Measurements from ENCODE around the gene LGALS1. TPM values are rescaled to one million over a fixed set of nuclear protein-coding genes. Genes with fewer than 3 reads are reported as not detected.
A peak's percentile ranks its signal among the peaks of the same experiment; 100 is the strongest.

The LGALS1 gene
- total and polyA plus RNA-seq, 4 donors = 347 to 1,622 (median 947) TPM

GRCh38 chr22:37726241-37726887, 50.9 kb downstream of the LGALS1 start:
- no peaks in the 10 kb centered on the region for H3K27me3 ChIP-seq (ENCODE audit: control insufficient read depth in 3 of 3, insufficient read depth in 3 of 3, low read length in 2 of 3)
- H3K27ac ChIP-seq (ENCODE audit: low read depth in 1 of 2, low read length in 1 of 2) = no peak overlapping the region

GRCh38 chr22:37728620-37729019, 53.2 kb downstream of the LGALS1 start:
- WGBS, 2 donors = 95 to 97% methylated on average over 1 of the region's 1 CpG
- Histone ChIP-seq H3K27me3 (ENCODE audit: control insufficient read depth in 3 of 3, insufficient read depth in 3 of 3, low read length in 2 of 3) (no peaks in the 10 kb centered on the region), H3K27ac (ENCODE audit: low read depth in 1 of 2, low read length in 1 of 2) (peak overlapping the region in 1 of 2 donors; percentile 69), H3K9me3 (ENCODE audit: control insufficient read depth in 4 of 4, insufficient read depth in 3 of 4, low read length in 3 of 4) (no peaks in the 10 kb centered on the region), H3K4me1 (ENCODE audit: control insufficient read depth in 5 of 5, insufficient read depth in 5 of 5, low read length in 5 of 5) (peaks cover 0 to 13% (median 2%) of the 10 kb centered on the region in 5 donors), H3K4me3 (no peak overlapping the region), H3K9ac (ENCODE audit: insufficient read depth in 1 of 2, low read length in 2 of 2) (peak overlapping the region in 1 of 2 donors; percentile 40), H3K36me3 (ENCODE audit: control insufficient read depth in 4 of 4, insufficient read depth in 4 of 4, low read length in 4 of 4) (no peaks in the 10 kb centered on the region)
- ATAC-seq (ENCODE audit: insufficient read depth, low FRiP score) = no peak
- no peak for TF ChIP-seq CTCF (IDR thresholded peaks at IDR 0.05; ENCODE audit: control extremely low read depth, extremely low read depth)
- no peak for DNase-seq

More at GRCh38 chr22:37726241-37726887, 50.9 kb downstream of the LGALS1 start:
- ATAC-seq (ENCODE audit: insufficient read depth, low FRiP score) (no peak), DNase-seq (no peak)
- peaks cover 0 to 13% (median 2%) of the 10 kb centered on the region in 5 donors for H3K4me1 ChIP-seq (ENCODE audit: control insufficient read depth in 5 of 5, insufficient read depth in 5 of 5, low read length in 5 of 5)
- TF ChIP-seq CTCF (IDR thresholded peaks at IDR 0.05; ENCODE audit: control extremely low read depth, extremely low read depth) = no peak
- H3K9ac ChIP-seq (ENCODE audit: insufficient read depth in 1 of 2, low read length in 2 of 2) = no peak overlapping the region
- H3K9me3 ChIP-seq (ENCODE audit: control insufficient read depth in 4 of 4, insufficient read depth in 3 of 4, low read length in 3 of 4) = no peaks in the 10 kb centered on the region
- peaks cover 0 to 4% (median 0%) of the 10 kb centered on the region in 4 donors for H3K36me3 ChIP-seq (ENCODE audit: control insufficient read depth in 4 of 4, insufficient read depth in 4 of 4, low read length in 4 of 4)
- no peak overlapping the region for H3K4me3 ChIP-seq
- 90 to 95% methylated on average over 20 of the region's 20 CpGs for WGBS, 2 donors

Small RNAs within 50 kb of the gene (small RNA-seq; reads per million reads assigned to genes)
- not detected for gene RN7SL385P (ENCODE audit: low replicate concordance)

Other genes starting within 250 kb of the LGALS1 start
- gene ELFN2, start 248.2 kb upstream of the LGALS1 start, total RNA-seq = 1 to 10 TPM; 1.5 to 6.8 TPM
- 1 to 10 TPM in 1 of 2 donors, under 1 TPM in 1; 0.62 to 1.6 TPM for gene ELFN2, start 248.2 kb upstream of the LGALS1 start, polyA plus RNA-seq
- 10 to 100 TPM; 16.9 to 45.2 TPM for gene MFNG, start 189.3 kb upstream of the LGALS1 start, total RNA-seq
- gene MFNG, start 189.3 kb upstream of the LGALS1 start, polyA plus RNA-seq = 10 to 100 TPM; 14.3 to 46.7 TPM
- gene CARD10, start 156.2 kb upstream of the LGALS1 start, total RNA-seq = 10 to 100 TPM; 12.0 to 16.3 TPM
- 1 to 10 TPM; 6.8 to 8.4 TPM for gene CARD10, start 156.2 kb upstream of the LGALS1 start, polyA plus RNA-seq
- 10 to 100 TPM; 23.9 to 77.0 TPM for gene CDC42EP1, start 115.2 kb upstream of the LGALS1 start, total RNA-seq
- gene CDC42EP1, start 115.2 kb upstream of the LGALS1 start, polyA plus RNA-seq = 10 to 100 TPM; 39.8 to 64.1 TPM
- 1 to 10 TPM in 1 of 2 donors, under 1 TPM in 1; 0.89 to 3.1 TPM for gene LGALS2, start 95.5 kb upstream of the LGALS1 start, total RNA-seq
- gene LGALS2, start 95.5 kb upstream of the LGALS1 start, polyA plus RNA-seq = 1 to 10 TPM; 2.4 to 4.3 TPM
- 10 to 100 TPM; 62.1 to 72.4 TPM for gene GGA1, start 66.8 kb upstream of the LGALS1 start, total RNA-seq
- gene GGA1, start 66.8 kb upstream of the LGALS1 start, polyA plus RNA-seq = 10 to 100 TPM; 51.5 to 53.0 TPM
- gene SH3BP1, start 36.0 kb upstream of the LGALS1 start, total RNA-seq = 10 to 100 TPM; 14.8 to 20.2 TPM
- gene SH3BP1, start 36.0 kb upstream of the LGALS1 start, polyA plus RNA-seq = 10 to 100 TPM; 15.9 to 20.0 TPM
- gene PDXP, start 16.9 kb upstream of the LGALS1 start, total RNA-seq = 1 to 10 TPM; 5.7 to 7.4 TPM
- gene PDXP, start 16.9 kb upstream of the LGALS1 start, polyA plus RNA-seq = 1 to 10 TPM; 4.4 to 7.3 TPM
- gene NOL12, start 10.7 kb downstream of the LGALS1 start, total RNA-seq = 10 to 100 TPM; 14.5 to 27.4 TPM
- gene NOL12, start 10.7 kb downstream of the LGALS1 start, polyA plus RNA-seq = 10 to 100 TPM; 31.5 to 37.0 TPM
- 100 to 1,000 TPM in 1 of 2 donors, 10 to 100 TPM in 1; 99.3 to 105 TPM for gene TRIOBP, start 21.4 kb downstream of the LGALS1 start, total RNA-seq
- gene TRIOBP, start 21.4 kb downstream of the LGALS1 start, polyA plus RNA-seq = 10 to 100 TPM; 37.1 to 70.7 TPM
- 10 to 100 TPM; 11.7 to 17.2 TPM for gene GCAT, start 132.3 kb downstream of the LGALS1 start, total RNA-seq
- gene GCAT, start 132.3 kb downstream of the LGALS1 start, polyA plus RNA-seq = 10 to 100 TPM in 1 of 2 donors, 1 to 10 TPM in 1; 9.3 to 31.1 TPM
- gene GALR3, start 147.7 kb downstream of the LGALS1 start, total RNA-seq = not detected
- gene GALR3, start 147.7 kb downstream of the LGALS1 start, polyA plus RNA-seq = not detected
- 10 to 100 TPM; 19.8 to 31.8 TPM for gene ANKRD54, start 168.7 kb downstream of the LGALS1 start, total RNA-seq
- gene ANKRD54, start 168.7 kb downstream of the LGALS1 start, polyA plus RNA-seq = 10 to 100 TPM; 19.3 to 20.2 TPM
- gene EIF3L, start 173.8 kb downstream of the LGALS1 start, total RNA-seq = 100 to 1,000 TPM; 281 to 420 TPM
- 100 to 1,000 TPM; 175 to 224 TPM for gene EIF3L, start 173.8 kb downstream of the LGALS1 start, polyA plus RNA-seq
- 10 to 100 TPM; 15.4 to 29.1 TPM for gene MICALL1, start 230.7 kb downstream of the LGALS1 start, total RNA-seq
- gene MICALL1, start 230.7 kb downstream of the LGALS1 start, polyA plus RNA-seq = 10 to 100 TPM; 12.9 to 19.6 TPM

Data from lung (tissue), 13 donors.